Measurements from ENCODE around the gene GABARAP. TPM values are rescaled to one million over a fixed set of nuclear protein-coding genes. Genes with fewer than 3 reads are reported as not detected.

The GABARAP gene
- total RNA-seq, 6 donors from 2014 or later, result 381 to 631 (median 601) TPM

GRCh38 chr17:7208754-7209460 lies 33.3 kb downstream of the GABARAP start:
- Histone ChIP-seq H3K36me3 (no peaks in the 10 kb centered on the region), H3K27me3 (no peaks in the 10 kb centered on the region), H3K4me1 (peaks cover 15 to 24% (median 16%) of the 10 kb centered on the region in 4 donors), H3K9me3 (no peaks in the 10 kb centered on the region), H3K4me3 (no peak overlapping the region), H3K27ac (no peak overlapping the region)
- DNase-seq (no peak), ATAC-seq (ENCODE audit: low FRiP score in 2 of 2) (no peak)
- TF ChIP-seq POLR2A (IDR thresholded peaks at IDR 0.05), result no peak
- 81 to 90% methylated on average over 9 of the region's 9 CpGs for WGBS, 2 donors

DNA sequence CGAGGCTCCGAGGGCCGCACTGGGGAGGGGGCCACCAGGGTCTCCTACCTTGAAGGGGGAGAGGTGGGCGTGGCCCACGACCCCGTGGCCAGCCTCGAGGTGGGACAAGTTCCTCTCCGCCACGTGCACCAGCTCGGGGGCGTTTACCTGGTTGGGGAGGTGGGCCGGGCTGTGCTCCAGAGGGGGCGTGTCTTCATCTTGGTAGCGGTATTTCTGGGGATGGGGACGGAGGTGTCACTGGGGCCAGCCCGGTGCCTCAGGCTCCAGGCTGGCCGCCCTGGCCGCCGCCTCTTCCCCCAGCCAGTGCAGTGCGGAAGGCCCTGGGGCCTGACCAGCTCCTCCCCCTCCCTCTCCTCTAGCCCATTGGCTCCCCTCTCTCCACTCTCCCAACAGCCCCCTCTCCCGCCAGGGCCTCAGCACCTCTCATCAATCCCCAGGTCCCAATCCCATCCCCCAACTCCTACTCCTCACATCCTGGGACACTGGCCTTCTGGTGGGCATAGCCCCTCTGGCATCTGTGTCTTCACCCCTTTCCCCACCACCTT lies 34.1 kb downstream of the GABARAP start:
- Histone ChIP-seq H3K27ac (no peak overlapping the region), H3K36me3 (peaks cover 0 to 8% (median 4%) of the 10 kb centered on the region in 4 donors), H3K9me3 (no peaks in the 10 kb centered on the region), H3K4me3 (no peak overlapping the region), H3K4me1 (peaks cover 10 to 18% (median 13%) of the 10 kb centered on the region in 4 donors), H3K27me3 (no peaks in the 10 kb centered on the region)
- WGBS, 2 donors, result 70 to 77% methylated on average over 16 to 21 of the region's 21 CpGs
- TF ChIP-seq POLR2A (IDR thresholded peaks at IDR 0.05) (no peak), CTCF (IDR thresholded peaks at IDR 0.05) (no peak), EP300 (IDR thresholded peaks at IDR 0.05) (no peak)
- no peak for ATAC-seq (ENCODE audit: low FRiP score in 2 of 2)
- peak in 1 of 2 donors; percentile 81 for DNase-seq

GRCh38 chr17:7207120-7208001 lies 34.9 kb downstream of the GABARAP start:
- ATAC-seq (ENCODE audit: low FRiP score in 2 of 2) (no peak), DNase-seq (no peak)
- Histone ChIP-seq H3K36me3 (peaks cover 3 to 15% (median 11%) of the 10 kb centered on the region in 4 donors), H3K9me3 (no peaks in the 10 kb centered on the region), H3K27me3 (no peaks in the 10 kb centered on the region), H3K4me3 (no peak overlapping the region), H3K4me1 (peaks cover 10 to 18% (median 13%) of the 10 kb centered on the region in 4 donors), H3K27ac (no peak overlapping the region)
- TF ChIP-seq POLR2A (IDR thresholded peaks at IDR 0.05) (no peak), CTCF (IDR thresholded peaks at IDR 0.05) (no peak), POLR2AphosphoS5 (IDR thresholded peaks at IDR 0.05) (no peak), EP300 (IDR thresholded peaks at IDR 0.05) (no peak)
- 87 to 89% methylated on average over 23 to 24 of the region's 24 CpGs for WGBS, 2 donors

GRCh38 chr17:7205561-7205960 lies 36.7 kb downstream of the GABARAP start:
- no peak for TF ChIP-seq CTCF (IDR thresholded peaks at IDR 0.05)
- TF ChIP-seq EP300 (IDR thresholded peaks at IDR 0.05), result no peak
- H3K4me1 ChIP-seq, result peaks cover 10 to 18% (median 13%) of the 10 kb centered on the region in 4 donors
- no peaks in the 10 kb centered on the region for H3K9me3 ChIP-seq
- no peak for DNase-seq
- 50 to 69% methylated on average over 14 to 15 of the region's 15 CpGs for WGBS, 2 donors
- no peaks in the 10 kb centered on the region for H3K27me3 ChIP-seq
- H3K4me3 ChIP-seq, result peak overlapping the region in 3 of 4 donors; percentile 45 to 52 (median 50)
- peaks cover 3 to 30% (median 16%) of the 10 kb centered on the region in 4 donors for H3K36me3 ChIP-seq
- peak overlapping the region in 3 of 4 donors; percentile 35 to 67 (median 50) for H3K27ac ChIP-seq
- no peak for ATAC-seq (ENCODE audit: low FRiP score in 2 of 2)

Data from upper lobe of left lung (tissue), 6 donors.